H9 (cell line): ENCODE measurements around the gene FOLH1. TPM values are rescaled to one million over a fixed set of nuclear protein-coding genes. Genes with fewer than 3 reads are reported as not detected.
"Not testable (repeated sequence)": the region's sequence is repeated elsewhere in the genome, so short reads cannot be mapped to it uniquely, and the experiment has no call there.

Experiments
- DNase-seq: peaks from one replicate; pipeline ENCODE4 v3.0.0-alpha.2; 2017
- H2AFZ ChIP-seq: one replicate; pipeline ENCODE4 v1.6.1; 2013; ENCODE audit warnings: mild to moderate bottlenecking, low read length, control low read depth, moderate library complexity
- H2AK5ac ChIP-seq: 2 replicates; pipeline ENCODE4 v1.6.1; 2013; ENCODE audit warnings: low read length, control low read depth, mixed read lengths; ENCODE audit not compliant: insufficient read length
- H2BK120ac ChIP-seq: one replicate; pipeline ENCODE4 v1.6.1; 2013; ENCODE audit warnings: low read depth, mild to moderate bottlenecking, low read length, control low read depth, inconsistent platforms; ENCODE audit not compliant: poor library complexity, severe bottlenecking
- H2BK12ac ChIP-seq: 2 replicates; pipeline ENCODE4 v1.6.1; 2013; ENCODE audit warnings: low read length, control low read depth, mixed read lengths, low read depth; ENCODE audit not compliant: insufficient read length
- H2BK15ac ChIP-seq: 2 replicates; pipeline ENCODE4 v1.6.1; 2013; ENCODE audit warnings: low read depth, low read length, control low read depth
- H2BK20ac ChIP-seq: one replicate; pipeline ENCODE4 v1.6.1; 2013; ENCODE audit warnings: low read depth, mild to moderate bottlenecking, low read length, control low read depth, inconsistent platforms; ENCODE audit not compliant: poor library complexity, severe bottlenecking
- H2BK5ac ChIP-seq: 2 replicates; pipeline ENCODE4 v1.6.1; 2013; ENCODE audit warnings: low read length, control low read depth, mixed read lengths; ENCODE audit not compliant: insufficient read length
- H3K14ac ChIP-seq: 2 replicates; pipeline ENCODE4 v1.6.1; 2013; ENCODE audit warnings: low read length, control low read depth; ENCODE audit not compliant: insufficient read depth
- H3K18ac ChIP-seq: 2 replicates; pipeline ENCODE4 v1.6.1; 2013; ENCODE audit warnings: low read depth, mild to moderate bottlenecking, mixed read lengths, low read length, control low read depth; ENCODE audit not compliant: insufficient read length
- H3K23ac ChIP-seq: 2 replicates; pipeline ENCODE4 v1.6.1; 2013; ENCODE audit warnings: low read length, control low read depth, mixed read lengths, low read depth; ENCODE audit not compliant: insufficient read length
- H3K23me2 ChIP-seq: 2 replicates; pipeline ENCODE4 v1.6.1; 2013; ENCODE audit warnings: low read depth, mild to moderate bottlenecking, mixed read lengths, low read length, control low read depth; ENCODE audit not compliant: insufficient read length, poor library complexity, severe bottlenecking
- H3K27ac ChIP-seq: 2 replicates; pipeline ENCODE4 v1.5.1; 2013; ENCODE audit warnings: low read length, control low read depth, mixed read lengths, low read depth; ENCODE audit not compliant: insufficient read length
- H3K27me3 ChIP-seq: 2 replicates; pipeline ENCODE4 v1.6.1; 2013; ENCODE audit warnings: low read length, control low read depth, inconsistent platforms; ENCODE audit not compliant: insufficient read depth
- H3K4ac ChIP-seq: 2 replicates; pipeline ENCODE4 v1.6.1; 2013; ENCODE audit warnings: low read depth, mild to moderate bottlenecking, control low read depth, inconsistent platforms, low read length, moderate library complexity
- H3K4me1 ChIP-seq: 2 replicates; pipeline ENCODE4 v1.6.1; 2013; ENCODE audit warnings: low read length, control low read depth, inconsistent platforms; ENCODE audit not compliant: insufficient read depth
- H3K4me2 ChIP-seq: 2 replicates; pipeline ENCODE4 v1.6.1; 2013; ENCODE audit warnings: low read length, control low read depth, mixed read lengths; ENCODE audit not compliant: insufficient read length, insufficient read depth
- H3K56ac ChIP-seq: 2 replicates; pipeline ENCODE4 v1.6.1; 2013; ENCODE audit warnings: low read depth, mild to moderate bottlenecking, mixed read lengths, low read length, control low read depth; ENCODE audit not compliant: insufficient read length
- H3K79me1 ChIP-seq: 2 replicates; pipeline ENCODE4 v1.6.1; 2013; ENCODE audit warnings: low read depth, mild to moderate bottlenecking, moderate library complexity, low read length, control low read depth, inconsistent platforms; ENCODE audit not compliant: insufficient read depth, poor library complexity, severe bottlenecking
- H3K79me2 ChIP-seq: 2 replicates; pipeline ENCODE4 v1.6.1; 2013; ENCODE audit warnings: low read length, control low read depth, inconsistent platforms; ENCODE audit not compliant: insufficient read depth
- H3K9ac ChIP-seq: 2 replicates; pipeline ENCODE4 v1.6.1; 2013; ENCODE audit warnings: low read length, control low read depth, mixed read lengths; ENCODE audit not compliant: insufficient read length; ENCODE audit errors: extremely low read depth
- H3K9me3 ChIP-seq: one replicate; pipeline ENCODE4 v1.6.1; 2013; ENCODE audit warnings: low read depth, low read length, inconsistent platforms; ENCODE audit not compliant: control insufficient read depth
- H3T11ph ChIP-seq: one replicate; pipeline ENCODE4 v1.6.1; 2013; ENCODE audit warnings: mild to moderate bottlenecking, low read length, control low read depth, inconsistent platforms
- H4K20me1 ChIP-seq: one replicate; pipeline ENCODE4 v1.6.1; 2013; ENCODE audit not compliant: control insufficient read depth, insufficient read length, insufficient read depth
- H4K5ac ChIP-seq: 2 replicates; pipeline ENCODE4 v1.6.1; 2013; ENCODE audit warnings: low read depth, mild to moderate bottlenecking, mixed read lengths, low read length, control low read depth; ENCODE audit not compliant: insufficient read length
- H4K8ac ChIP-seq: replicated peaks from 2 replicates; pipeline ENCODE4 v1.6.1; 2013; ENCODE audit warnings: low read length, control low read depth, mixed read lengths, low read depth; ENCODE audit not compliant: insufficient read length
- H4K91ac ChIP-seq: 2 replicates; pipeline ENCODE4 v1.6.1; 2013; ENCODE audit warnings: low read depth, mild to moderate bottlenecking, moderate library complexity, mixed read lengths, low read length, control low read depth; ENCODE audit not compliant: insufficient read length
- H3K27ac Mint-ChIP-seq, 3 experiments: 2 replicates in 2 of 3; 3 replicates in 1 of 3; pipeline ENCODE4 v1.8.0; 2020 to 2021; ENCODE audit warnings: mixed read lengths in 3 of 3, mild to moderate bottlenecking in 1 of 3, moderate library complexity in 1 of 3
- H3K27me3 Mint-ChIP-seq: 2 replicates; pipeline ENCODE4 v1.8.0; 2021; ENCODE audit warnings: low read depth, mild to moderate bottlenecking, moderate library complexity, mixed read lengths
- H3K36me3 Mint-ChIP-seq, 3 experiments: 2 replicates in 2 of 3; 3 replicates in 1 of 3; pipeline ENCODE4 v1.8.0; 2020 to 2021; ENCODE audit warnings: low read depth in 3 of 3, mixed read lengths in 3 of 3; ENCODE audit not compliant: insufficient read depth in 1 of 3
- H3K4me1 Mint-ChIP-seq, 2 experiments: 2 replicates each; pipeline ENCODE4 v1.8.0; 2020; ENCODE audit warnings: mixed read lengths in 2 of 2
- H3K4me3 Mint-ChIP-seq, 2 experiments: 2 replicates in 1 of 2; 3 replicates in 1 of 2; pipeline ENCODE4 v1.8.0; 2020 to 2021; ENCODE audit warnings: mild to moderate bottlenecking in 2 of 2, mixed read lengths in 2 of 2, moderate library complexity in 1 of 2
- H3K9me3 Mint-ChIP-seq, 2 experiments: 2 replicates in 1 of 2; 3 replicates in 1 of 2; pipeline ENCODE4 v1.8.0; 2020; ENCODE audit warnings: mild to moderate bottlenecking in 2 of 2, mixed read lengths in 2 of 2, moderate library complexity in 1 of 2
- WGBS: extraction: QIAGEN DNeasy Blood & Tissue Kit; methylation state at CpG from one replicate; pipeline ENCODE4 v1.1.7; 2013; ENCODE audit warnings: missing lambda C conversion rate, low lambda C conversion rate, mixed read lengths; ENCODE audit not compliant: insufficient read length; ENCODE audit errors: extremely low coverage; 5-methylcytosine and 5-hydroxymethylcytosine counted together
- total RNA-seq: library from RNA; stranded (reverse); gene quantifications from 2 replicates; pipeline ENCODE4 v1.2.1, GENCODE V29; 2021

FOLH1 gene
- total RNA-seq, 1 experiment from 2014 or later, result not detected

DNA sequence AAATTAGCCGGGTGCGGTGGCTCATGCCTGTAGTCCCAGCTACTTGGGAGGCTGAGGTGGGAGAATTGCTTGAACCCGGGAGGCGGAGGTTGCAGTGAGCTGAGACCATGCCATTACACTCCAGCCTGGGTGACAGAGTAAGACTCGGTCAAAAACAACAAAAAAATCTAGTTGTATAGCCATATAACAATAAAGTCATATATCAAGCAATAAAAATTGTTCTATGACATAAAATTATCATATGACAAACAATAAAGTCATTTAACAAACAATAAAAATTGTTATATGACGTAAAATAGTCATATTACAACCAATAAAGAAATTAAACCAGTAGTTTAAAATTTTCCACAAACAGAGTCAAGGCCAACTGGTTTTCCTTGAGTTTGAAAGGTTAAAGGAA is 12.4 kb downstream of the FOLH1 start:
- not testable (repeated sequence) for H3T11ph ChIP-seq, H2BK120ac ChIP-seq, DNase-seq, H2AK5ac ChIP-seq, H3K4me2 ChIP-seq, H3K56ac ChIP-seq, H3K23ac ChIP-seq, H3K4me1 ChIP-seq, H2BK12ac ChIP-seq, H3K14ac ChIP-seq, H3K9ac ChIP-seq, H3K27ac ChIP-seq, H3K4me3 Mint-ChIP-seq, H2BK20ac ChIP-seq, H3K4ac ChIP-seq, H3K79me2 ChIP-seq, H3K27ac Mint-ChIP-seq, H4K20me1 ChIP-seq, H3K79me1 ChIP-seq, H3K4me1 Mint-ChIP-seq, H2AFZ ChIP-seq, H3K9me3 ChIP-seq, H4K91ac ChIP-seq, H2BK5ac ChIP-seq, H2BK15ac ChIP-seq, H3K23me2 ChIP-seq, H4K5ac ChIP-seq, H3K27me3 ChIP-seq, H3K27me3 Mint-ChIP-seq, H4K8ac ChIP-seq, H3K18ac ChIP-seq
- Mint-ChIP-seq H3K9me3 (peaks cover 50 to 53% of the 10 kb centered on the region in 2 experiments), H3K36me3 (peaks cover 0 to 12% (median 3%) of the 10 kb centered on the region in 3 experiments; a peak in 3 of 7 replicates)
- no CpG with 5 or more reads among the region's 6 CpGs for WGBS

DNA sequence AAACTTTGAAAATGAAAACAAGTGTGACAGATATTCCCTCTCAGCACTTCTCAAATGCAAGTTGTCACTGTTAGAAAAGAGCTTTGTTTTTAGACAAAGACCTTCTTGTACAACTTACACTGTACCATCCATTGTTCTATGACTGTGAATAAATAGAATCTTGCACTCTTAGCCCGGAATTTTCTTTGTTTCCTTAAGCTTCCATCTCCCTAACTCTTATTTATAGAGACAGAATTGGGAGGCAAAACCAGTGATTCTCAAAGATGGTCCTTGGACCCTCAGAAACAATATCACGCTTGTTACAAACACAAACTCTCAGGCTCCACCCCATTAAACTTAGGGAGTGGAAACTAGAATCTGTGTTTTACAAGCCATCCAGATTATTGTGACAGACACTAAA is 18.1 kb downstream of the FOLH1 start:
- H3K23ac ChIP-seq, H2BK20ac ChIP-seq, H2BK15ac ChIP-seq, H3K23me2 ChIP-seq, H3K27me3 Mint-ChIP-seq, H3K4me3 Mint-ChIP-seq, DNase-seq, H2AFZ ChIP-seq, H3K27ac ChIP-seq, H3K4ac ChIP-seq, H3K4me1 Mint-ChIP-seq, H3K27me3 ChIP-seq, H2BK120ac ChIP-seq, H3K27ac Mint-ChIP-seq, H3K4me2 ChIP-seq, H4K5ac ChIP-seq, H3K18ac ChIP-seq, H2AK5ac ChIP-seq, H3T11ph ChIP-seq, H4K20me1 ChIP-seq, H3K56ac ChIP-seq, H2BK5ac ChIP-seq, H2BK12ac ChIP-seq, H3K79me1 ChIP-seq, H4K8ac ChIP-seq, H3K36me3 Mint-ChIP-seq, H4K91ac ChIP-seq, H3K4me1 ChIP-seq, H3K14ac ChIP-seq, H3K9ac ChIP-seq, H3K79me2 ChIP-seq: not testable (repeated sequence)
- no CpG with 5 or more reads among the region's 2 CpGs for WGBS
- H3K9me3 Mint-ChIP-seq, result peaks cover 54 to 63% of the 10 kb centered on the region in 2 experiments
- H3K9me3 ChIP-seq, result peaks cover 10% of the 10 kb centered on the region
